Amniotic epithelial cell (primary cell): ENCODE data around the gene RPS26.
A peak's percentile ranks its signal among the peaks of the same experiment; 100 is the strongest.
"Not testable (repeated sequence)": the region's sequence is repeated elsewhere in the genome, so short reads cannot be mapped to it uniquely, and the experiment has no call there.

Experiments used
- DNase-seq: peaks from one replicate; pipeline ENCODE4 v3.0.0-alpha.2; 2010; ENCODE audit warnings: low read depth

The RPS26 gene

DNA sequence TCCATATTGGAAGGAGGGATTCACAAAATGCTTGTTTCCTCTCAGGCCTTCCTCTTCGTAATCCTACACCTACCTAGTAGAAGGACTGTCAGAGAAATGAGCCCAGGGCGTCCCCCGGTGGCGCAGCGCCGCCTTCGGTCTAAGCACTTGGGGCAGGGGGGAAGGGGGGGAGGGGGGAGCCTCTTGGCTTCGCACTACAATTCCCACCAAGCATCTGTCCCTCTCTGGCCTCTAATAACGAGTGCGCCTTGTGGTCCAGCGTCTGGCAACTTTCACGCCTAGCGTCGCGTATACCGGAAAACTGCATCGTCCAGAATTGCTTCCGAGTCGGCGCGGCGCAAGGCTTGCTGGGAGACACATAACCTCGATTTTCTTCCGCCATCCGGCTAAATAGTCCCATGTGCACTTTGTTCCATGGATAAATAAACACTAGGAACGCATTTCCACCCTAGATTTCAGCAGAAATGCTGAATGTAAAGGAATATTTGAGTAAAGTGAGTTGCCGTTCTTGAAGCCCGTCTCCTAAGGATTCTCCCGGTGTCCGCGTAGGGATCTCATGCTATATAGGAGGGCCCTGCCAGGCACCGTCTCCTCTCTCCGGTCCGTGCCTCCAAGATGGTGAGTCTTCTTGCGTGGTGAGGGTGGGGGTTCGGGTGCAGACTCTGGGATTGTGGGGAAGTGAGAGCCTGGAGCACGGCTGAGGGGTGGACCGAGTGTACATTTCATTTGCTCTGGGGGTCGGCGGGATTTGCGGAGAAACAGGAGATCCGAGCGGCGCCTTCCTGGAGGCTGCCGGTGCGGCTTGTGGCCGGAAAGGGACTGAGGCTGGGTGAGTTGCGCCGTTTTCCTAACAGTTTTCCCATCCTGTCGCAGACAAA lies at the start of gene RPS26:
TSS of gene RPS26 (plus strand) at position 367 of the 878 bp plus-strand sequence. CDS start at position 616, 249 bp downstream.
- peak; percentile 100 for DNase-seq

DNA sequence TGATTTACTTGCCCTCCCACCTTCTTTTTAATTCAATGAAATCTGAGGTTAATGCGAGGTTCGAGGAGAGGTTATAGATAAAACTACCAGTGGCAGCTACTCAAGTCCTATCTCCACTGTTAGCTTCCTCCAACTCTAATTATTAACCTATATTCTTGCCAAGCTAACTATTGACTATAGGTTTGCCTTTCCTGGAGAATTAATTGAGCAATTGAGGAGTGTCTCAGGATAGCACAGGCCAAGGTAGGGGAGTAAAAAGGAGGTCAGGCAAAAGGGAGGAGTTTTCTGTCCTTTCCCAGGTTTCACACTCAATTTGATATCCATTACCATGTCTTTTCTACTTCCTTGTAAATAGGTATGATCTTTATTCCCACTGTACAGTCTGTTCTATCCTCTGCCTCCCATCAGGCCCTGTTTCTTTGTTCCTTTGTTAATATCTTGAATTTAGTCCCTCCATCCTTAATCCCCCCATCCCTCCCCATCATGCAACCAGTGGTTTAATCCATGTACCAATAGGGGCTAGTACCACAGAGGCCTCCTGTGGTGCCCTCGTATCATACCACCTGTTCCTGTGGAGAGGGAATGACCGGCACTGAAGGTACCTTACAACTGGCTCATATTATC lies 48.4 kb upstream of the RPS26 start:
- DNase-seq = no peak

- DNase-seq = no peak
Measured at GRCh38 chr12:55995366-55995765, 46.4 kb upstream of the RPS26 start.

GRCh38 chr12:55996201-55996714 lies 45.5 kb upstream of the RPS26 start:
- peak; percentile 54 for DNase-seq

GRCh38 chr12:55996715-55997534 lies 44.8 kb upstream of the RPS26 start, which contains the start of gene SUOX:
Gene SUOX (plus strand): TSS chr12:55997276. CDS start chr12:56002222, 4,946 bp downstream.
- DNase-seq = peak; percentile 97

DNA sequence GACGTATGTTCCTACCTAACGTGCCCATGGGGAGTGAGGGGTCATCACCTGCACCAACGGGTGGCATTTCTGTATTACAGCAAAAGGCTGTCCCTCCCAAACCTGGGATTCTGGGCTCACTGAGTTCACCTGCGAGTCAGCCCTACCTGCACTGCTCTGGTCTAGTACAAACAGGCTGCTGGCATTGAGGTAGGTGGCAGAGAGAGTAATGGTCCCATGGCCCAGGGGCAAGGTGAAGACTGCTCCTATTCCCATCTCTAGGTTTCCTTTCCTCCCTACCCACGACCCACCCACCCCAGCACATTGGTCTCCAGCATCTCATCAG lies 44.2 kb upstream of the RPS26 start:
- DNase-seq = no peak

GRCh38 chr12:55999522-55999921 lies 42.2 kb upstream of the RPS26 start:
- DNase-seq = not testable (repeated sequence)

GRCh38 chr12:55999999-56000540 lies 41.6 kb upstream of the RPS26 start:
- not testable (repeated sequence) for DNase-seq

GRCh38 chr12:56001487-56002100 lies 40.1 kb upstream of the RPS26 start:
- DNase-seq = no peak

- DNase-seq = peak; percentile 17
Measured at GRCh38 chr12:56003376-56003775, 38.3 kb upstream of the RPS26 start.

DNA sequence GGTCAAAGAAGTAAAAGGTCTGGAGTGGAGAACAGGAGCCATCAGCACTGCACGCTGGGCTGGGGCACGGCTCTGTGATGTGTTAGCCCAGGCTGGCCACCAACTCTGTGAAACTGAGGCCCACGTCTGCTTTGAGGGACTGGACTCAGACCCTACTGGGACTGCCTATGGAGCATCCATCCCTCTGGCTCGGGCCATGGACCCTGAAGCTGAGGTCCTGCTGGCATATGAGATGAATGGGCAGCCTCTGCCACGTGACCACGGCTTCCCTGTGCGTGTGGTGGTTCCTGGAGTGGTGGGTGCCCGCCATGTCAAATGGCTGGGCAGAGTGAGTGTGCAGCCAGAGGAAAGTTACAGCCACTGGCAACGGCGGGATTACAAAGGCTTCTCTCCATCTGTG lies 37.5 kb upstream of the RPS26 start:
- no peak for DNase-seq

DNA sequence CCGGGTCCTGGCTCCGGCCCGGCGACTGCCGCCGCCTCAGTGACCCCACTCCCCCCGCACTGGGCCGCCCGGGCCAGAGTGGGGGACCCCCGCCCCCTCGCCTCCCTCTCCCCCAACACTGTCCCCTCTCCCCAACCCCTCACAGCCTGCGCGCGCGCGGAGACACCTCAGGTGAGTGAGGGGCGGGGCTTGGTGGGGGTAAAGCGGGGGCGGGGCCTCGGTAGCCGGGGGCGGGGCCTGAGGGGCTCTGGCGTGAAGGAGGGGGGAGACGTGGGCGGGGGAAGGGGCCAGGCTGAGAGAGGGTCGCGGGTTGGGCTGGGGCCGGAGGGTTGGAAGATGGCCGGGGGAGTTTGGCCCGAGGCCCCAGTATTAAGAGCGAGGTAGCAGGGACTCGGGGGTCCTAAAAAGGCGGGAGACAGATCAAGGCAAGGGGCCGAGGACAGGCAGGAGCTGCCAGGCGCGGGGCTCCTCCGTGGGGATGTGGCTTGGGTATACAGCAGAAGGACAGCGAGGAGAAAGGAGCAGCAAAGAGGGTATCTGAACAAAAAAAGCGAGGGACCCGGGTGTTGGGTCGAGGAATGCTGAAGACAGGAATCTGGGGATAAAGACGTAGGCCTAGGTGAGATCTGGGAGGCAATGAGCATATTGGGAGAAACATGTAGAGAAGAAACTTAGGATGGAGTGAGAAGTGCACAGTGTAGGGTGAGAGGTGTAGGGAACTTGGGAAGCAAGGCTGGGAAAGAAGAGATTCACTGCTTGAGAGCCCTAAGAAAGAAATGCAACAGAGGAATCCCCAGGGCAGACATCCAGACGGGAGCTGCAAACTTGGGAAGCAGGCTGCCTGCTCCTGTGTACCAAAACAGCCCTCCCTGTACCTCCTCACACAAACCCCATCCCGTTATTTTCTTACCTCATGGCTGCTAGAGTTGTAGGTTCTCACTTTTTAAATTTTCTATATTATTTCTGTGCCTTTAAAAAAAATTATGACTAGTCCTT lies 33.9 kb upstream of the RPS26 start:
- DNase-seq = no peak

DNA sequence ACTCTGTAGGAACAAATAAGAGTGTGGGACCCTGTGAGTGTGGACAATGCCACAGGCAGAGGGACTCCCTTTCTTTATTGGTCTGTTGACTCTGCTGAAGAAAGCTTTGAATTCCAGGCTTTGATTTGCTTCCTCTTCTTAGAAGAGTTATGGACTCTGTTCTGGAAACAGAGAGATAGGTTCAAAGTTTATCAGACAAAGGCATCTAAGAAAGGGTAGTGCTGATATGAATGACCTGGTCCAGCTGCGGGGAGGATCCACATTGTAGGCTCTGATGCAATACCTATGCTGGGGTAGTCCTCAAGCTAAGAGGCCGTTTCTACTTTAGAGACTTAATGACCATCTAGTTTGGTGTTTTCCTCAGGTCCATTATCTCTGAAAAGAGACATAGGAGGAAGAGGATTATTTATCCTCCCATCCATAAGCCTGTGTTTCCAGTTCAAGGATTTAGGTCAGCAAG lies 31.6 kb upstream of the RPS26 start:
- DNase-seq = peak; percentile 62

- DNase-seq = peak; percentile 75
Measured at GRCh38 chr12:56011509-56012090, 30.1 kb upstream of the RPS26 start.

DNA sequence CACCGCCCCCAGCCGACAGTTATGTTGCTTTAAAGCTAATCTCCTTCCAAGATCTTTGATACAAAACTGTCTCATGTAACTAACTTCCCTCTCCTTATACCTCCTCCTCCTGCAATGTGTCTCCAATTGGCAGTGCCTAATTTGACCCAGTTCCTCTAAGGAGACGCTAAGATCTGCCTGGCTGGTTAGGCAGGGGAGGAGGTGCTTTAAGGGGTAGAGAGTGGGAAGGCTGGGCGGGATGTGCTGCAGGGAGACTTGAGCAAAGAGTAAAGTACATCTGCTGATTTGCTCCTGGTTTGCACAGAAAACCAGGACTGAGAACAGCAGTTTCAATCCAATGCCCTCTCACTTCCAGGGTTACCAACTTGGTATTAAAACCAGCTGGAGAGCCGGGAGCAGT lies 28.2 kb upstream of the RPS26 start:
- DNase-seq = no peak

DNA sequence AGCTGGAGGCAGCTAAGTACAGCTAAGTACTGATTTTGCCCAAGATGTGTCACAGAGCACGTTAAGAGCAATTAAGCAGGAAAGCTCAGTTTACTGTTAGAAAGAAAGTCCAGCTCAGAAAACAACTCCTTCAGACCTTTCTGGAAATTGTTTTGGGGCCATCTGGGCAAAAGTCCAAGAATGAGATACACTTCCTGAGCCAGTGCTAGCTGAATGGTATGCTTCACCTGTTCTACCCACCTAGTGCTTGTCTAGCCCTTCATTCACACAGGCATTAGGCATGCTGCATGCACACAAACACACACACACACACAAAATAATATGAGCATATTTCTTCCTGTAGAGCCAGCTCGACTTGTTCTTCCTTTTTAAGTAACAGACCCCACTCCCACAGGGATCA lies 27.5 kb upstream of the RPS26 start:
- no peak for DNase-seq

DNA sequence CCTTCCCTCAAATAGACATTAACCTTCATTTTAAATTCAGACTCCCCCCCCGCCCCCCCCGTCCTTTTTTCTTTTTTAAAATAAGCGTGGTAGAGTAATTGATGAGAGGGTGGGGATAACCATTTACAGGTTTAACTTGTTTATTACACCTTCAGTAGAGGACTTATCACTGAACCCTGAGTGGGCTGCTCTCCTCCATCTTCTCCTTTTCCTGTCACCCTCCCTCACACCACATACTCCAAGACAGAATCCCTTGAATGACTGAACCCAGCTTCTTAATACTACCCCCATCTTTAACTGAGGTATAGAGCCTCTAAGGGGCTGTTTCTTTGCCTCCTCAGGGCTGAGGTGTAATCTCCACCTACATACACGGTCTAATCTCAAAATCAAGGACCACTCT lies 24.5 kb upstream of the RPS26 start:
- no peak for DNase-seq

DNA sequence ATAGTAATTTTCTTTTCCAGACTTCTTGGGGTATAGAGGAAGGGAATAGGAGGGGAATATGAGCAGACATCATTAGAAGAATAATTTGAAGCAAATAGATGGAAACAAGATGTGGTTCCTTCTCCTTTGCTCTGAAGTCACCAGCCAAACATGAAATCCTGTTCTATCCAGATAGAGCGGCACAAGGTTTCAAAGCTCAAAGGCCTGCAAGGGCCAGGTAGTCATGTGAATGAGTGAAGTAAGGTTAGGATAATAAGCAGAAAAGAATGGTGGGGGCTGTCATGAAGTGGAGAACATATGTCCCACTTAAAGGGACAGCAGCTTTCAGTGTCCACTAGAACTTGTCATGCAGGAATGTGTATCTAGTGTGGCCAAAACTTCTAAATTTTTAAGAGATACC lies 23.4 kb upstream of the RPS26 start:
- no peak for DNase-seq

GRCh38 chr12:56020423-56021184 lies 21.1 kb upstream of the RPS26 start, which contains the start of gene IKZF4:
Gene IKZF4 (plus strand): TSS chr12:56021043. CDS start chr12:56021494, 451 bp downstream.
- DNase-seq = peak; percentile 96
